Measurements from ENCODE around the gene TUBB3. TPM values are rescaled to one million over a fixed set of nuclear protein-coding genes. Genes with fewer than 3 reads are reported as not detected.

TUBB3 gene
- total and polyA plus RNA-seq, 9 of the 15 experiments (the other 6 are each of a cell fraction or from before 2014, with no cell fraction given), result 0.18 to 12.5 (median 5.0) TPM

DNA sequence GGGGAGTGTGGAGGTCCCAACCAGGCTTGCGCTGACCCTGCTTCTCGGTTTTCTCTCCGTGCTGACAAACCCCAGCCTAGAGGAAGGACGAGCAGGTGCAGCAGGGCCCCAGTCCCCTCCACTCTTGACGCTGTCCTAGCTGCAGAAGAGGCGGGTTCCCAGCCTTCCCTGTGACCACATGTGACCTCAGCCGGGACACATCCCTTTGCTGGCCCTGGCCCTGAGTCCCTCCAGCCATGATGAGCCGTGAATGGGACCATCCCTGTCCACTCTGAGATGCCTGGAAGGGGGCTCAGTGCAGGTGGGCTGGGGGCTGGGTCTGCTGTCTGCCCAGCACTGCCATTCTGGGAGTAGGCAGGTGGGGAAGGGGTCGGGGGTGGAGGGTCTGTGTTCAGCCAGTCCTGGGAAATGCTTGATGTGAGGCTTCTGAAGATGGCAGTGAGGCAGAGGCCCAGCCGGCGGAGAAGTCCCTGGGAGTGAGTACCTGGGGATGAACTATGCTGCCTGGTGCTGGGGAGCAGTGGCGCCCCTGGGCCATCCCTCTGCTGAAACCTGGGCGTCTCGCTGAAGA is 1.9 kb upstream of the TUBB3 start:
- no TSS peak for BruUV-seq (replicated peaks)
- 0 out of 6 replicates have a peak, but pooled peaks of 1 of the 3 experiments have one; percentile 34 for TF ChIP-seq ZBTB11 (CRISPR knock-in tag; IDR thresholded peaks at IDR 0.05)
- TF ChIP-seq ZNF75A (CRISPR knock-in tag; IDR thresholded peaks at IDR 0.05), result no peak
- 0 out of 2 replicates have a peak, but pooled peaks have one; percentile 12 for TF ChIP-seq ZNF592 (IDR thresholded peaks at IDR 0.05)
- no peak for TF ChIP-seq SETDB1 (IDR thresholded peaks at IDR 0.05; ENCODE audit: low read length)
- peak; percentile 57 for TF ChIP-seq USF1 (CRISPR knock-in tag; IDR thresholded peaks at IDR 0.05)
- TF ChIP-seq, protein P1, sequence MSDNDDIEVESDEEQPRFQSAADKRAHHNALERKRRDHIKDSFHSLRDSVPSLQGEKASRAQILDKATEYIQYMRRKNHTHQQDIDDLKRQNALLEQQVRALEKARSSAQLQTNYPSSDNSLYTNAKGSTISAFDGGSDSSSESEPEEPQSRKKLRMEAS (CRISPR knock-in tag; IDR thresholded peaks at IDR 0.05), result 0 out of 2 replicates have a peak, but pooled peaks have one; percentile 31
- TF ChIP-seq CCNT2 (IDR thresholded peaks at IDR 0.05; ENCODE audit: borderline replicate concordance, extremely low read depth, insufficient read length, low read depth, low read length), result peak; percentile 5
- no peak for TF ChIP-seq CBFB (CRISPR knock-in tag; IDR thresholded peaks at IDR 0.05)
- TF ChIP-seq, protein P2, sequence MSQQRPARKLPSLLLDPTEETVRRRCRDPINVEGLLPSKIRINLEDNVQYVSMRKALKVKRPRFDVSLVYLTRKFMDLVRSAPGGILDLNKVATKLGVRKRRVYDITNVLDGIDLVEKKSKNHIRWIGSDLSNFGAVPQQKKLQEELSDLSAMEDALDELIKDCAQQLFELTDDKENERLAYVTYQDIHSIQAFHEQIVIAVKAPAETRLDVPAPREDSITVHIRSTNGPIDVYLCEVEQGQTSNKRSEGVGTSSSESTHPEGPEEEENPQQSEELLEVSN (IDR thresholded peaks at IDR 0.05; ENCODE audit: borderline replicate concordance in 1 of 2, extremely low read depth in 1 of 2, insufficient read depth in 1 of 2, insufficient read length in 1 of 2, low read depth in 1 of 2, low read length in 1 of 2, poor library complexity in 1 of 2, severe bottlenecking in 1 of 2), result peak in 1 of 2 experiments; percentile 22
- Histone ChIP-seq H3K79me2 (ENCODE audit: control insufficient read depth, insufficient read depth, low read length) (no peaks in the 10 kb centered on the region; the same call in 2 of the 3 replicates), H3K4me1 (replicated peaks in 1 of 2; ENCODE audit: control insufficient read depth in 2 of 2, insufficient read depth in 2 of 2, low read length in 2 of 2) (peaks cover 39 to 88% of the 10 kb centered on the region in 2 experiments), H3K27ac (ENCODE audit: extremely low read depth, low read depth, low read length) (peak overlapping the region; percentile 92; the same call in 2 of the 3 replicates), H3K9ac (ENCODE audit: insufficient read depth in 1 of 2, low read depth in 2 of 2, low read length in 2 of 2) (peak overlapping the region; percentile 90 to 94), H3K4me2 (ENCODE audit: insufficient read depth, low read length) (peak overlapping the region; percentile 96), H4K20me1 (replicated peaks; ENCODE audit: control insufficient read depth, insufficient read depth, low read length) (0 out of 2 replicates have a peak, but pooled peaks cover 12% of the 10 kb centered on the region), H3K4me3 (peak overlapping the region; percentile 69), H3K36me3 (ENCODE audit: control insufficient read depth, insufficient read depth, low read length) (no peaks in the 10 kb centered on the region), H3K27me3 (ENCODE audit: control insufficient read depth in 2 of 2, insufficient read depth in 2 of 2, low read length in 2 of 2) (no peaks in the 10 kb centered on the region), H3K9me3 (replicated peaks; ENCODE audit: control insufficient read depth, insufficient read depth, low read depth, low read length) (no peaks in the 10 kb centered on the region), H2AFZ (ENCODE audit: low read depth, low read length) (peak overlapping the region; percentile 82; the same call in 1 of the 2 replicates), H3K9me1 (ENCODE audit: control insufficient read depth, insufficient read depth, low read length) (no peaks in the 10 kb centered on the region)
- intact Hi-C loops (cut with micrococcal nuclease), result loop anchor here (5.0 to 10.0 kb wide), 2 partner anchors 54 to 104 kb away; partner anchors contain the start of gene FANCA
- ChIA-PET CTCF (ENCODE audit: low intra/inter-chr PET ratio) (no interaction called here), POLR2A (interaction anchor here (0.5 to 2.9 kb wide), 9 partner anchors 10 to 203 kb away, joined by 3 to 19 read pairs (median 4); partner anchors contain the start of genes DEF8 and TCF25)
- no peak for ATAC-seq
- WGBS (ENCODE audit: insufficient coverage, low coverage, missing lambda C conversion rate), result 37% methylated on average over 11 of the region's 14 CpGs
- no peak for DNase-seq (ENCODE audit: extremely low read depth in 1 of 4, low spot score in 3 of 4)
- in situ Hi-C loops (cut with MboI), result no loop called here
- FAIRE-seq, result no peak

Data from K562 (cell line).